ENCODE measurements around the gene MYMX.

MYMX gene

GRCh38 chr6:44216677-44217331, at the start of gene MYMX:
TSS of gene MYMX (plus strand) at chr6:44216926. CDS start at chr6:44217472, 546 bp downstream.
- Histone ChIP-seq H3K9me3 (ENCODE audit: insufficient read depth, low read length) (no peaks in the 10 kb centered on the region), H3K4me1 (ENCODE audit: low read length) (peaks cover 36% of the 10 kb centered on the region), H3K79me2 (ENCODE audit: low read length) (no peaks in the 10 kb centered on the region), H3K4me3 (ENCODE audit: low read length) (no peak within 1 kb of the TSS), H4K20me1 (ENCODE audit: insufficient read depth, low read length) (no peaks in the 10 kb centered on the region), H3K4me2 (ENCODE audit: low read length) (no peak within 1 kb of the TSS; the same call in 1 of the 2 replicates), H3K27me3 (ENCODE audit: low read depth, low read length) (no peaks in the 10 kb centered on the region), H3K27ac (ENCODE audit: low read length) (no peak within 1 kb of the TSS), H2AFZ (ENCODE audit: low read depth, low read length) (no peak within 1 kb of the TSS), H3K36me3 (replicated peaks; ENCODE audit: low read depth, low read length) (no peaks in the 10 kb centered on the region), H3K9ac (ENCODE audit: low read length) (no peak within 1 kb of the TSS)
- no peak for TF ChIP-seq EZH2phosphoT487 (IDR thresholded peaks at IDR 0.05; ENCODE audit: low read depth)
- TF ChIP-seq CTCF (IDR thresholded peaks at IDR 0.05; ENCODE audit: low read depth, low read length), result no peak

GRCh38 chr6:44167567-44167966, 49.2 kb upstream of the MYMX start:
- Histone ChIP-seq H3K79me2 (ENCODE audit: low read length) (no peaks in the 10 kb centered on the region), H3K27me3 (ENCODE audit: low read depth, low read length) (peaks cover 49% of the 10 kb centered on the region), H2AFZ (ENCODE audit: low read depth, low read length) (no peak overlapping the region), H3K9me3 (ENCODE audit: insufficient read depth, low read length) (no peaks in the 10 kb centered on the region), H3K4me3 (ENCODE audit: low read length) (no peak overlapping the region), H3K36me3 (replicated peaks; ENCODE audit: low read depth, low read length) (no peaks in the 10 kb centered on the region), H4K20me1 (ENCODE audit: insufficient read depth, low read length) (no peaks in the 10 kb centered on the region), H3K27ac (ENCODE audit: low read length) (no peak overlapping the region), H3K4me1 (ENCODE audit: low read length) (peaks cover 14% of the 10 kb centered on the region), H3K9ac (ENCODE audit: low read length) (no peak overlapping the region), H3K4me2 (ENCODE audit: low read length) (no peak overlapping the region)
- TF ChIP-seq EZH2phosphoT487 (IDR thresholded peaks at IDR 0.05; ENCODE audit: low read depth) (no peak), CTCF (IDR thresholded peaks at IDR 0.05; ENCODE audit: low read depth, low read length) (no peak)

DNA sequence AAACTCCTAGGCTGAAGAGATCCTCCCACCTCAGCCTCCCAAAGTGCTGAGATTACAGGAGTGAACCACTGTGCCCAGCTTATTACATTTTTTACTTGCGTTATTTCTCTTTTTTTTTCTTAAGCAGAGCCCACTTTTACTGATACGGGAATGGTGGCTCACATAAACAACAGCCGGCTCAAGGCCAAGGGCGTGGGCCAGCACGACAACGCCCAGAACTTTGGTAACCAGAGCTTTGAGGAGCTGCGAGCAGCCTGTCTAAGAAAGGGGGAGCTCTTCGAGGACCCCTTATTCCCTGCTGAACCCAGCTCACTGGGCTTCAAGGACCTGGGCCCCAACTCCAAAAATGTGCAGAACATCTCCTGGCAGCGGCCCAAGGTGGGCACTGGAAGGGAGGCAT, 47.6 kb upstream of the MYMX start:
- peaks cover 23% of the 10 kb centered on the region for H3K4me1 ChIP-seq (ENCODE audit: low read length)
- no peak overlapping the region for H3K27ac ChIP-seq (ENCODE audit: low read length)
- H3K9ac ChIP-seq (ENCODE audit: low read length), result no peak overlapping the region
- H3K79me2 ChIP-seq (ENCODE audit: low read length), result no peaks in the 10 kb centered on the region
- H4K20me1 ChIP-seq (ENCODE audit: insufficient read depth, low read length), result no peaks in the 10 kb centered on the region
- TF ChIP-seq CTCF (IDR thresholded peaks at IDR 0.05; ENCODE audit: low read depth, low read length) (no peak), EZH2phosphoT487 (IDR thresholded peaks at IDR 0.05; ENCODE audit: low read depth) (no peak)
- H3K9me3 ChIP-seq (ENCODE audit: insufficient read depth, low read length), result no peaks in the 10 kb centered on the region
- no peak overlapping the region for H3K4me3 ChIP-seq (ENCODE audit: low read length)
- no peak overlapping the region for H2AFZ ChIP-seq (ENCODE audit: low read depth, low read length)
- no peaks in the 10 kb centered on the region for H3K36me3 ChIP-seq (replicated peaks; ENCODE audit: low read depth, low read length)
- no peak overlapping the region for H3K4me2 ChIP-seq (ENCODE audit: low read length)
- peaks cover 34% of the 10 kb centered on the region for H3K27me3 ChIP-seq (ENCODE audit: low read depth, low read length)

GRCh38 chr6:44169886-44170570, 46.7 kb upstream of the MYMX start:
- Histone ChIP-seq H4K20me1 (ENCODE audit: insufficient read depth, low read length) (no peaks in the 10 kb centered on the region), H2AFZ (ENCODE audit: low read depth, low read length) (no peak overlapping the region), H3K4me1 (ENCODE audit: low read length) (peaks cover 32% of the 10 kb centered on the region), H3K79me2 (ENCODE audit: low read length) (no peaks in the 10 kb centered on the region), H3K36me3 (replicated peaks; ENCODE audit: low read depth, low read length) (no peaks in the 10 kb centered on the region), H3K9me3 (ENCODE audit: insufficient read depth, low read length) (no peaks in the 10 kb centered on the region), H3K27me3 (ENCODE audit: low read depth, low read length) (peaks cover 30% of the 10 kb centered on the region), H3K4me2 (ENCODE audit: low read length) (no peak overlapping the region), H3K4me3 (ENCODE audit: low read length) (no peak overlapping the region), H3K9ac (ENCODE audit: low read length) (no peak overlapping the region), H3K27ac (ENCODE audit: low read length) (no peak overlapping the region)
- TF ChIP-seq CTCF (IDR thresholded peaks at IDR 0.05; ENCODE audit: low read depth, low read length), result no peak
- no peak for TF ChIP-seq EZH2phosphoT487 (IDR thresholded peaks at IDR 0.05; ENCODE audit: low read depth)
